Epithelial cell of esophagus (primary cell): Measurements from ENCODE around the gene CIB4.

Source experiments
- DNase-seq: peaks from one replicate; pipeline ENCODE4 v3.0.0; 2010; ENCODE audit warnings: low read depth
- H3K4me3 ChIP-seq: 2 replicates; pipeline ENCODE4 v1.5.1; 2011; ENCODE audit warnings: mild to moderate bottlenecking, low read length, control low read depth
- TF ChIP-seq, protein P1 (sequence below): IDR thresholded peaks from 2 replicates; pipeline ENCODE4 v1.5.1; 2011; ENCODE audit warnings: low read depth, mild to moderate bottlenecking, low read length, control low read depth, inconsistent platforms; ENCODE audit not compliant: insufficient read depth; ENCODE audit errors: missing control alignments

CIB4 gene

DNA sequence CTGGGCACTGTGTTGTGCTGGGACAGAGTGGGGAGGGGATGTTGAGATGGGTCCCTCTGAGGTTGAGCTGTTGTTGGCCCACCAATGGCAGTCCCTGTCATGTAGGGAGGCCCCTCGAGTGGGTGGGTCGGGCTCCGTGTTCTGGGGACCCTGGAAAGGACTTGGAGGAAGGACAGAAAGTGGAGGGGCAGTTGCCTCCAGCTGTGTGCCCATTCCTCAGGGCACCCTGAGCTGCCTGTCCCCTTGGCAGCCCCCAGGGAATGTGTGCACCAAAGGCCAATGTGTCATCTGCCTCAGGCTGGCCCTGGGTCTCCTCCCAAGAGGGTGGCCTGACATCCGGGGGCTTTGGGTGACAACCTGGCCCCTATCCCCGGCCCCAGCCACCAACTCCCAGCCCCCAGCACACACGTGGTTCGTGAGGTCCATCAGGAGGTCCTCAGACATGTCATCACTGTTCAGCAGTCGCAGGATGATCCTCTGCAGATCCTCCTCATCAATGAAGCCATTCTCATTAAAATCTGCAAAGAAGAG is 57.7 kb downstream of the CIB4 start:
- DNase-seq, result no peak
- no peak overlapping the region for H3K4me3 ChIP-seq
- TF ChIP-seq, protein P1, sequence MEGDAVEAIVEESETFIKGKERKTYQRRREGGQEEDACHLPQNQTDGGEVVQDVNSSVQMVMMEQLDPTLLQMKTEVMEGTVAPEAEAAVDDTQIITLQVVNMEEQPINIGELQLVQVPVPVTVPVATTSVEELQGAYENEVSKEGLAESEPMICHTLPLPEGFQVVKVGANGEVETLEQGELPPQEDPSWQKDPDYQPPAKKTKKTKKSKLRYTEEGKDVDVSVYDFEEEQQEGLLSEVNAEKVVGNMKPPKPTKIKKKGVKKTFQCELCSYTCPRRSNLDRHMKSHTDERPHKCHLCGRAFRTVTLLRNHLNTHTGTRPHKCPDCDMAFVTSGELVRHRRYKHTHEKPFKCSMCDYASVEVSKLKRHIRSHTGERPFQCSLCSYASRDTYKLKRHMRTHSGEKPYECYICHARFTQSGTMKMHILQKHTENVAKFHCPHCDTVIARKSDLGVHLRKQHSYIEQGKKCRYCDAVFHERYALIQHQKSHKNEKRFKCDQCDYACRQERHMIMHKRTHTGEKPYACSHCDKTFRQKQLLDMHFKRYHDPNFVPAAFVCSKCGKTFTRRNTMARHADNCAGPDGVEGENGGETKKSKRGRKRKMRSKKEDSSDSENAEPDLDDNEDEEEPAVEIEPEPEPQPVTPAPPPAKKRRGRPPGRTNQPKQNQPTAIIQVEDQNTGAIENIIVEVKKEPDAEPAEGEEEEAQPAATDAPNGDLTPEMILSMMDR, result no peak

DNA sequence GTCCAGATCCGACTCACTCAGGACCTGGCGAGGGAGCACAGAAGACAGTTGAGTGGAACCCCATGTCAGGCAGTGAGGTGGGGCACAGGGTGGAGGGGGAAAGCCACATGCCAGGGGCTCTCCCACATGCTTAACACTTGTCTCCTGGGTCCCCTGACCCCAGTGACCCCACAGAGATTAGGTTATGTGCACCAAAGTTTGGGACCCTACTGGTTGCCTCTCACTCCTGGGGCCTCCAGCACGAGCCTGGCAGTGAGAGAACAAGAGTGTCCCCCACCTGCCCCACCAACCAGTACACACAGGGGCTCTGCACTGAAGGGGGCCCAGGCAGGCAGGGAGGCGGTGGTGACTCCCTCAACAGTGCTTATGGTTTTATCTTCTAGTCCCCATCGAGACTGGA is 58.3 kb downstream of the CIB4 start:
- TF ChIP-seq, protein P1, result no peak
- no peak for DNase-seq
- no peak overlapping the region for H3K4me3 ChIP-seq

DNA sequence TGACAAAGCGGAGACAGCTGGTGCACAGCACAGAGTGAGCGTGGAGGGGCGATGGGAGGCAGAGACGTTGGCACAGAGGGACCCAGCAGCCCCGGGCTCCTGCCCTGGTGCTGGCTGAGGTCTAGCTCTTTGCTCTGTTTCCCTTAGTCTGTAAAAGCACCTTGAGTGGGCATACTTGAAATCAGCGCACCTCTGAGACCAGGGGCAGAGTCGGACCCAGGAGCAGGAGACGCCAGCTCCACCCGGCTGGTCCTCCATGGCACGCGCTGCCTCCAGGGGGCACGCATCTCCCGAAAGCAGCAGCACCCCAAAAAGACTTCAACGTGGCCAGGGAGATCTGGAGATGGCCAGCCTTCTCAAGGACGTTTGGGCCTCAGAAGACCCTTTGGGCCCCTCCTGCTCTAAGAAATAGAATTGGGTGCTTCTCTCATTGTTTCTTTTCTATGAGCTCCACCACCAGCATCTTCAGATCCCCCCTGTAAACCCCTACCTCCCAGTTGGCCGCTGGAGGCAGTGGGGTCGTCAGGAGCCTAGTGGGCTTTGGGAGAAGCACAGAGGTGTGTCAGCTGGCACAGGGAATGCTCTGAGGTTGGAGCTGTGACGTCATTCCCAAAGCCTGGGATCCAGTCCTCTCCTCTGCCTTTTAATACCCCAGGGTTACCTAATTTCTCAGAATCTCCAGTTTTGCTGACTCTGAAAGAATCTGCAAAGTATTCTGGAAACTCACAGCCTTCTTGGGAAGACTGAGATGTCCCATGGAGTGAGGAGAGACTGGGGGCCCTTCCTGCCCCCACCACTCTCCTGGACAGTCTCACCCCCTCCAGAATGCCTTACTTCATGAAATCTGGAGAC is 58.9 kb downstream of the CIB4 start:
- TF ChIP-seq, protein P1, result no peak
- H3K4me3 ChIP-seq, result no peak overlapping the region
- no peak for DNase-seq

DNA sequence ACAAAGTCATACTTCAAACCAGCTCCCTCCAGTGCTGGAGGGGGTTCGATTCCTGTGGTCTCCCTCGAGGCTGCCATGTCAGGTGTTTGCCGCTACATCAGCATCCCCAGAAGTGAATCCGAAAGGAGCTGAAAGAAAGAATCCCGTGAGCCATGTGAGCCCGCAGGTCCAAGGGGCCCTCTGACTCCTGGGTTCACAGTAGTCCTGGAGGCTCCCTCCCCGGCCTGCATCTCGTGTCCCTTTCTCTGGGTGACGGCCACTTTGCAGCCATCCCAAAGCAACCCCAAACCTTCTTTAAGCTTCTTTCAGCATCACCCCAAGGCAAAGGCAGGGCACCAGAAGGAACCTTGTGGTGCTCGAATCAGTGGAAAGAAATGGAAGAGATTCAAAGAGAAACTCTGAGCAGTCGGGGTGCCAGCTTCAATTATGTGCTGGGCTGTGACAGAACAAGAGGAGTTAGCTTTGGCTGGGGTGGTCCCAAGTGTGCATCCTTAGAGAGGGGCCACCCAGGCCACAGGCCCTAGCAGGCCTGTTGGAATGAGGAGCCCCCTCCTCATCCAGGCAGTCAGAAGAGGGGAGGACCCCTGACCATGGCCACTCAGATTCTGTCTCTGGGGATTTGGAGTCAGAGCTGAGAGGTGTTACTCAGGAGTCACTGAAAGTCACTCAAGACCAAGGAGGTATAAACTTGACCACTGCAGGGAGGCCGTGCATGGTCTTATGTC is 59.7 kb downstream of the CIB4 start:
- no peak overlapping the region for H3K4me3 ChIP-seq
- TF ChIP-seq, protein P1, result no peak
- no peak for DNase-seq

DNA sequence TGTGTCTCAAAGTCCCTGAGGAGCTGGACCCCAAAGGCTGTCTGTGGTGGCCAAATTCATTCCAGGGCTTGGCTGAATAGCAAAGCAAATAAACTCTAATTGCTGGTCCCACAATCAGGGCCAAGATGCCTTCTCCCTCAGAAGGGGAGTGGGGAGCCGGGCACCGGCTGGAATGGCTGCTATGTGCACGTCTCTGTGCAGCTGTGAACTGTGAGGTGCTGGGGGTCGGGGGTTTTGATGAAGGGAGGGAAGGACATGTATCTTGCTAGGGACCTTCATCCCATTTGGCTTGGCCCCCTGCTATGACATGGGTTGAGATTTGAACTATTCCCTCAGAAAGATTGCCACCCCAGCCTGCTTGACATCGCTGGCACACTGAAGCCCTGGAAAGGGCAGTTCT is 60.4 kb downstream of the CIB4 start:
- DNase-seq, result no peak
- no peak overlapping the region for H3K4me3 ChIP-seq
- TF ChIP-seq, protein P1, result no peak

DNA sequence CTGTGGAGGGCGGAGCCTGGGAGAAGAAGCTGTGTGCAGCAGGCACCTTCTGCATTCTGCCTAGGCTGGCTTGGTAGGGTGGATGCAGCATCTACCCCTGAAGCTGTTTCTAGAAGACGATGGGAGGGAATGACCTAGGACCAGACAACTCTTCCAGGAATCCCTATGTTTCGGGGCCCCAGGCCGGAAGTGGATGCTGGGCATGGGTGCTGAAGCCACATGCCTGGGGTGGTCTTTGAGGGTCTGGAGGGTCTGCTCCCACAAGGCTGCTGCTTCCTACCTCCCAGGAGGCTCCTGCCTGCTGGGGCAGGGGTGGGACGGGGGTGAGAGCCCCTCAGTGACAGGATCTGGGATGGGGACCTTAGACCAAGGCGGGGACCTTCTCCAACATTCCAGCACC is 61.0 kb downstream of the CIB4 start:
- no peak overlapping the region for H3K4me3 ChIP-seq
- no peak for DNase-seq
- TF ChIP-seq, protein P1, result no peak
